NCI-H524 (cell line): Measurements from ENCODE around the gene ABCF3.
"Not testable (repeated sequence)": the region's sequence is repeated elsewhere in the genome, so short reads cannot be mapped to it uniquely, and the experiment has no call there.

Experiments used
- DNase-seq, 2 experiments: peaks; one replicate each; lab custom pipeline; 2025; lab: John Stamatoyannopoulos, UW

Gene ABCF3, protein sequence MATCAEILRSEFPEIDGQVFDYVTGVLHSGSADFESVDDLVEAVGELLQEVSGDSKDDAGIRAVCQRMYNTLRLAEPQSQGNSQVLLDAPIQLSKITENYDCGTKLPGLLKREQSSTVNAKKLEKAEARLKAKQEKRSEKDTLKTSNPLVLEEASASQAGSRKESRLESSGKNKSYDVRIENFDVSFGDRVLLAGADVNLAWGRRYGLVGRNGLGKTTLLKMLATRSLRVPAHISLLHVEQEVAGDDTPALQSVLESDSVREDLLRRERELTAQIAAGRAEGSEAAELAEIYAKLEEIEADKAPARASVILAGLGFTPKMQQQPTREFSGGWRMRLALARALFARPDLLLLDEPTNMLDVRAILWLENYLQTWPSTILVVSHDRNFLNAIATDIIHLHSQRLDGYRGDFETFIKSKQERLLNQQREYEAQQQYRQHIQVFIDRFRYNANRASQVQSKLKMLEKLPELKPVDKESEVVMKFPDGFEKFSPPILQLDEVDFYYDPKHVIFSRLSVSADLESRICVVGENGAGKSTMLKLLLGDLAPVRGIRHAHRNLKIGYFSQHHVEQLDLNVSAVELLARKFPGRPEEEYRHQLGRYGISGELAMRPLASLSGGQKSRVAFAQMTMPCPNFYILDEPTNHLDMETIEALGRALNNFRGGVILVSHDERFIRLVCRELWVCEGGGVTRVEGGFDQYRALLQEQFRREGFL

DNA sequence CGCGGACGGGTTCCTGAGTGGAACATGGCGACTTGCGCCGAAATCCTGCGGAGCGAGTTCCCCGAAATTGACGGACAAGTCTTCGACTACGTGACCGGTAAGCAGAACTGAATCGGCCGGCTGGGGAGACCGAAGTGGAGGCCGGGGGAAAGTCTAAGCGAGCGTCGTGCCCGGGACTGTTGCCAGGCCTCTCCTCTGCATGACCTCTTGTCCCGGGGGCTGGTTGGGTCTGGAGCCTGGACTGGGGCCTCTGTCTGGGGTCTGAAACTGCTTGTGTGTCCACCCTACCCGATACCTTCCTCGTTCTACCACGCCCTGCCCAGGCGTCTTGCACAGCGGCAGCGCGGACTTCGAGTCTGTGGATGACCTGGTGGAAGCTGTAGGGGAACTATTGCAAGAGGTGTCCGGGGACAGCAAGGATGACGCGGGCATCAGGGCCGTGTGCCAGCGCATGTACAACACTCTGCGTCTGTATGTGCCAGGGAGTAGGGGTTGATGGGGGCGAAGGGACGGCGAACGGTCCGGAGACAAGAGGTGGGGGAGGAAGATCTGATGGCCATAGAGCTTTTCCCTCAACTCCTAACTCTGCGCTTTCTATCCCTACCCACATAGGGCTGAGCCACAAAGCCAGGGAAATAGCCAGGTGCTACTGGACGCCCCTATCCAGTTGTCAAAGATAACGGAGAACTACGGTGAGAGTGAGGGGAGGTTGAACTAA is at the start of gene ABCF3:
Gene ABCF3 (plus strand): TSS at position 16 of the 718 bp plus-strand sequence. CDS start 9 bp downstream, at position 25.
- DNase-seq, result no peak

DNA sequence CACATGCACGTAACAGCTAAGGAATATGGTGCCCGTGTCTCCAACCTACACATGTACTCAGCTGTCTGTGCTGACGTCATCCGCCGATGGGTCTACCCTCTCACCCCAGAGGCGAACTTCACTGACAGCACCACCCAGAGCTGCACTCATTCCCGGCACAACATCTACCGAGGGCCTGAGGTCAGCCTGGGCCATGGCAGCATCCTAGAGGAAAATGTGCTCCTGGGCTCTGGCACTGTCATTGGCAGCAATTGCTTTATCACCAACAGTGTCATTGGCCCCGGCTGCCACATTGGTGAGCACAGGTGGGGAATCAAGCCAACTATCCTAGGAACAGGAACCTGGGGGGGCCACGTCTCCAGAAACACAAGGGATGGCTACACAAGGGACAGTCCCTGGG is 45.6 kb upstream of the ABCF3 start:
- no peak for DNase-seq

DNA sequence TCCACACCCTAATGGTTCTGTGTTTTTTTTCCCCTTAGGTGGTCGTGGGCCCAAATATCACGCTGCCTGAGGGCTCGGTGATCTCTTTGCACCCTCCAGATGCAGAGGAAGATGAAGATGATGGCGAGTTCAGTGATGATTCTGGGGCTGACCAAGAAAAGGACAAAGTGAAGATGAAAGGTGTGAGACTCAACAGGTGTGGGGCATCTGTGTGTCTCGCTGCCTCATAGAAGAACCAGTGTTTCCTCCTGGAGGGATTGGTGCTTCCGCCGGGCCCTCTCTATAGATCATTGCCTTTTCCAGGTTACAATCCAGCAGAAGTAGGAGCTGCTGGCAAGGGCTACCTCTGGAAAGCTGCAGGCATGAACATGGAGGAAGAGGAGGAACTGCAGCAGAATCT is 43.8 kb upstream of the ABCF3 start:
- no peak for DNase-seq

DNA sequence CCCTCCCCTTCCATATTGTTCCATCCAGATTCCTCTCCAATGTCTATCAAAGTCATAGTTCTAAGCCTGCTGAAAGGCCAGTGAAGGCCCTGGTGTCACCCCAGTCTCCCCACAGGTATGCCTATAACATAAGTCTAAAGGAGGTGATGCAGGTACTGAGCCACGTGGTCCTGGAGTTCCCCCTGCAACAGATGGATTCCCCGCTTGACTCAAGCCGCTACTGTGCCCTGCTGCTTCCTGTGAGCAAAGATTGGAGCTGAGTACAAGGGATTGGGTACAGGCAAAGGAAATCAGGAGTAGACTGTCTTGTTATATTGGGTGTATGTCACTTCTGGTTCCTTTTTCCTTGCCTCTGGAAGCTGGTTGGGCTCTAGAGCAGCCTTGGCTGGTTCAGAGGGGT is 42.7 kb upstream of the ABCF3 start:
- no peak for DNase-seq

DNA sequence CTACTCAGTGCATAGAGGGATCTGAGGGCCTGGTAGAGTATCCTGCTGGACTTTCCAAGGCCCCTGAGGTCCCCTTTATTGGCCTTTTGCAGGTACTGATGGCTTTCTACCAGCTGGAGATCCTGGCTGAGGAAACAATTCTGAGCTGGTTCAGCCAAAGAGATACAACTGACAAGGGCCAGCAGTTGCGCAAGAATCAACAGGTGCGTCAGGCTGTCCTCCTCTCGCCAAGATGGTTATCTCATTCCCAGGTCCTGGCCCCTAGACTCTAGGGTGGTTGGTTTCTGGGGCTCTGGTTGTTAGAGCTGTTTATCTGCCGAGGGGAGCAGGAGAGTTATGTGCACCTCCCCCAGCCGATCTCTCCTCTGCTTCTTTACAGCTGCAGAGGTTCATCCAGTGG is 41.5 kb upstream of the ABCF3 start:
- no peak for DNase-seq

DNA sequence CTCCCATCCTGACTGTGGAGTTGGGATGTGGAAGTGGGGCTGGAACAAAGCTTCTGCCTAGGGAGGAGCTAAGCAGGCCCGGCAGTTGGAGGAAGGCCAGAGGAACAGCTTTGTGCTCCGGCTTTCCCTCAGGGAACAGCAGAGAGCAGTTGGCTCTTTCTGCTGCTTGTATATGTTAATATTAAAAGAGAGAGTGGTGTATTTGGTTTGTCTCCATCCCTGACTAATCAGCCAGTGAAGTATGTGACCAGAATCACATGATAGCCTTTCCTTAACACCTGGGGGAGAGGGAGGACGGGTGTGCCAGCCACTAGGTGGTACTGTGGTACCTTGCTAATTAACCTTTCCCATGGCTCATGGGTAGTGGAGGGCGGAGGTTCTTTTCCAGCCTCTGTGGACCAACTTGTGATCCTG is 40.9 kb upstream of the ABCF3 start:
- peak; percentile 57 to 74 for DNase-seq

DNA sequence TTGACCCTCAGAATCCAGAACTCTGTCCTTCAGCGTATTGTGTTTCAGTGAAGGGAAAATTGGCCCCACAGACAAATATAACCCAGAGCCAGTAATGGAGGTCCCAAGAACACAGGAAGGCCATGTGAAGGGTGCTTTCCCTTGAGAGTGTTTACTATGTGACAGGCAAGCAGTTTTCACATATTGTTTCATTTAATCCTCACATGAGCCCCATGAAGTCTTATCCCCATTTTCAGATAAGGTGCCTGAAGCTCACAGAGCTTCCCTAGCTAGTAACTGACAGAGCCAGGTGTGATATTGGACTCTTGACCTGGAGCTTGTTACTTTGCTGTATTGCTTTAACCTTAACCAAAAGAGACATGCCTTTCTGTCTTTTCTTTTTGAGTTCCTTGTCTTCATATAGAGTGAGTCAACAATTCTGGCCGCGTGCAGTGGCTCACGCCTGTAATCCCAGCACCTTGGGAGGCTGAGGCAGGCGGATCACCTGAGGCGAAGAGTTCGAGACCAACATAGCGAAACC is 40.2 kb upstream of the ABCF3 start:
- DNase-seq, result no peak

DNA sequence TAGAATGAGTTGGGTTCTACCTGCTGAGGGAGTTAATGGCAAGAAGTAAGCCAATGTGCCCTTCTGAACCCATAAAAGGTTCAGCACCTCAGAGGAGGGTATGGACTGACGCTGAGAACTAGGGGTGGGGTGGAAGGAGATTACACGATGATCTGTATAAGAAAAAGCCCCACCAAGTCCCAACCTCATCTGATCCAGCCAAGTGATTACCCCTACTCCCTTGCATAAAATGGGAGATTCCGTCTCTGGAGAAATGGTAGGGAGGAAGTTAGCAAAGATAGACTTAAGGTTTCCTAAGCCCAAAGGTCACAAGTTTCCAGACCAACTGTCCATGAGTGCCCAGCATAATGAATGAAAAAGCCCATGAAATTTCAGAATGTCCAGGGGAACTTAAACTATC is 37.9 kb upstream of the ABCF3 start:
- no peak for DNase-seq

DNA sequence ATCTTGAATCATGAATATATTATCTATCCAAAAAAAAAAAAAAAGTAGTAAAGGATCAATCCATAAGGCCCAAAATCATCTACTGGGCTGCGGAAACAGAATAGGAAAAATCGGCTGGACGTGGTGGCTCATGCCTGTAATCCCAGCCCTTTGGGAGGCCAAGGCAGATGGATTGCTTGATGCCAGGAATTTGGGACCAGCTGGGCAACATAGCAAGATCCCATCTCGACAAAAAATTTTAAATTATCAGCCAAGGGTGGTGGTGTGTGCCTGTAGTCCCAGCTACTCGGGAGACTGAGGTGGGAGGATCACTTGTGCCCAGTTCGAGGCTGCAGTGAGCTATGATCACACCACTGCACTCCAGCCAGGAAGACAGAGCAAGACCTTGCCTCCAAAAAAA is 36.9 kb upstream of the ABCF3 start:
- DNase-seq, result no peak

DNA sequence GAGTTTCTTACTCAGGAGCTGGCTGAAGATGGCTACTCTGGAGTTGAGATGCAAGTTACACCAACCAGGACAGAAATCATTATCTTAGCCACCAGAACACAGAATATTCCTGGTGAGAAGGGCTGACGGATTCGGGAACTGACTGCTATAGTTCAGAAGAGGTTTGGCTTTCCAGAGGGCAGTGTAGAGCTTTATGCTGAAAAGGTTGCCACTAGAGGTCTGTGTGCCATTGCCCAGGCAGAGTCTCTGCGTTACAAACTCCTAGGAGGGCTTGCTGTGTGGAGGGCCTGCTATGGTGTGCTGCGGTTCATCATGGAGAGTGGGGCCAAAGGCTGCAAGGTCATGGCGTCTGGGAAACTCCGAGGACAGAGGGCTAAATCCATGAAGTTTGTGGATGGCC is 36.2 kb upstream of the ABCF3 start:
- DNase-seq, result peak in 1 of 2 experiments; percentile 64

DNA sequence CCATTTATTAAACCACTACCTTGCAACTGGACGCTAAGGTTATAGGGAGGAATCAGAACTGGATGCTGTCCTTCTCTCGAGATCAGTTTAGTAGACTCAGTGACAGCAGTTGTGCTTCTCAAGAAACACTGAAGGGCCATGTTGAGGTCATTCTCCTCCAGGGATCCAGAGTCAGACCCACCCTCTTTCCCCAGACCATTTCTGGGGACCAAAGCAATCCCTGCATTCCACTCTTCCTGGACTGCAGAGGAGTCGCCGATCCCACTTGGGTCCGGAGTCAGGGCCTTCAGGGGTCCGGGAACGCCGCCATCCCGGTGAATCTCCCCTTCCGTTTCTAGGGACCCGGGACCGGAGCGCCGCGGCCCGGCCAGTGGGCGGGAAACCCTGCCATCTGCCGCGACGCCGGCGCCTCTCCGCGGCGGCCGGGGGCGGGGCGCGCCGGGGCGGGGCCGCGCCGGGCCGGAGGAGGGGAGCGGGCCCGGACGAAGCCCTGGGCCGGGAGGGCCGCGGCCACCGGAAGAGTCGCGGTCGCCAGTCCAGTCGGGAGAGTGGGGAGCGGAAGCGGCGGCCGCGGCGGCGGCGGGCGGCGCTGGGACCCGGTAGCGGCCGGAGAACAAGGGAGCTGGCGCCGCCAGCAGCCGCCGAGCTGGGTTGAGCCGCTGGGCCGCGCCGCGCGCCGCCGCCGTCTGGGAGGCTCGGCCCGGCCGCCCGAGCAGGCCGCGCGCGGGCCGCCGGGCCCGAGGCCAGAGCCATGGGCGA is 30.9 kb upstream of the ABCF3 start, which contains the start of gene DVL3:
Gene DVL3 (plus strand): TSS at position 493 of the 759 bp plus-strand sequence. CDS start 259 bp downstream, at position 752.
- DNase-seq, result peak; percentile 55 to 75

DNA sequence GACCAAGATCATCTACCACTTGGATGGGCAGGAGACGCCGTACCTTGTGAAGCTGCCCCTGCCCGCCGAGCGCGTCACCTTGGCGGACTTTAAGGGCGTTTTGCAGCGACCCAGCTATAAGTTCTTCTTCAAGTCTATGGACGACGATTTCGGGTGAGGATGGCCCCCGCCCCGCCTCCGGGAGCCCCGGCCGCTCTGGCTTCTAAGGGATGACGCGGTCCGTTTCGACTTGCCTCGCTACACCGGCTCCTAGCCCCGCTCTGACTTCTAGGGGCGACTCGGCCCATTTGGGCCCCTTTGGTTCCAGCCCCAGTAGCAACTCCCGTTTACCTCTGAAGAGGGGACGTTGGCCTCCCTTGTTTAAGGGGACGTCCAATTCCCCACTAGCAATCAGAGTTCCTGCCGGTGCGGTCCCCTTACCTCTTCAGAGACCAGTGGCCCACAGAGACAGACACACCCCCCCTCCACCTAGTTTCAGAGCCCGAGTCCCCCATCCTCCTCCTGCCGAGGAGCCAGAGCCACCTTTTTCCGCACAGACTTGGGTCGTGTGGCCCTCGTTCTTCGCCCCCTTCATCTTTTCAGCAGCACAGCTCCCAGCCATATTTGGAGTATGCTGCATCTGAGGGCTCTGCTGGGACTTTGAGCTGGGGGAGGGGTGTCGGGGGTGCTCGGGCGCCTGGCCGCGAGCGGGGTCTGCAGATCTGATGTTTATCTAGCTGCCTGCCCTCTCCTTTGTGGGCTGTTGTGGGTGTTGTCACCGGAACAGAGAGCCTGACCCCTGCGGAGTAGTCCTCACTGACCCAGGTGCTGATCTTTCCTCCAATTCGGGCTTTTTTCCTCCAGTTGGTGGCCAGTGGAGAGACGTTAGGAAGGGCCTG is 30.1 kb upstream of the ABCF3 start:
- DNase-seq, result peak; percentile 39 to 56

DNA sequence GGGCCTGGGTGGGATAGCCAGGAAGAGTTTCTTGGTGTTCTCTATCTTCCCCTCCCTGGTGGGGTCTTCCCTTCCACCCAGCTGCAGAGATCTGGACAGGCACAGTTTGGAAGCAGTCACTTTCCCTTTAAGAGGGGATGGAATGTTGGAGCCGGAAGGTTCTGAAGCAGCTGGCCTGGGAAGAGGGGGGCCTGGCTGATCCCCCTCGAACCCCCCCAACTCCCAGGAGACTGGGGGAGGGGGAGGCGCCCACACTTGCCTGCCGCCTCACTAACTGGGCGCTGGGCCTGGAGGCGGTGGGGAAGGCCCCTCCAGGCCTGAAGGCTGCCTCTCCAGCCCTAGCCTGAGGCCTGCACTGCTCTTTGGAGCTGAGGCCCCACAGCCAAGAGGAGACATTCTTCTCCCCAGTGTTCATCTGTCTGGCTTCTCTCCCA is 29.5 kb upstream of the ABCF3 start:
- DNase-seq, result peak; percentile 41 to 83

DNA sequence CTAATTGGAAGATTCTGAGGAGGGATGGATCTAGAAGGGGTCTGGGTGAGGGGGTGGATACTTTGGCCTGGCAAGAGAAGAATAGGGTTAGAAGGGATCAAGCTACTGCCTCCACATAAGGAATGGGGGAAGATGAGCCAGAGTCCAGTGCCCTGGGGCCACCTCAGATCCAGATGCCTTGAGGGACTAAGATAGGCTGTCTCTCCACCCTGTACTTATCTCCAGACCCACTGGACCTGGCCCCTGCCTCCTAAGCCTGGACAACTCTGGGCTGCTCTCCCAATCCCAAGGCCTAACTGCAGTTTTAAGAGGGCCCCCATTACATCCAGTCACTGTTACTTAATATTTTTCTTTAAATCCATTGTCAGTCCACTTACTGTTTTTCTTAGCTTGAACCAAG is 28.8 kb upstream of the ABCF3 start:
- DNase-seq, result no peak

DNA sequence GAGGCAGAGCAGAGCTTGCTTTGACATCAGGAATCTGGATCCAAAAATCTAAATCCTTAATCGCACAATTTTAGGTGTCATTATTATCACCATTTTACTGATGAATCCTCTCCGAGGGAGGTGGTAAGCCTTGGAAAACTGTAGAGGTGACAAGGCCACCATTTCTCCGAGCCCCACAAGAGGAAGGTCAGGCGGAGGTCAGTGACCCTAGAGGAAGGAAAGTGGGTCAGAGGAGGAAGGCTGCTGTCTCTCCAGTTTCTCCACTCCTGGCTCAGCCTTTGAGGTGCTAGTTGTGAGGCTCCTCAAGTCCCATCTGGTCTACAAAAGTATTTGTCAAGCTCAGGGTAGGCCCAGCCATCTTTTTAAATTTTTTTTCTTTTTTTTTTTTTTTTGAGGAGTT is 27.6 kb upstream of the ABCF3 start:
- no peak for DNase-seq

DNA sequence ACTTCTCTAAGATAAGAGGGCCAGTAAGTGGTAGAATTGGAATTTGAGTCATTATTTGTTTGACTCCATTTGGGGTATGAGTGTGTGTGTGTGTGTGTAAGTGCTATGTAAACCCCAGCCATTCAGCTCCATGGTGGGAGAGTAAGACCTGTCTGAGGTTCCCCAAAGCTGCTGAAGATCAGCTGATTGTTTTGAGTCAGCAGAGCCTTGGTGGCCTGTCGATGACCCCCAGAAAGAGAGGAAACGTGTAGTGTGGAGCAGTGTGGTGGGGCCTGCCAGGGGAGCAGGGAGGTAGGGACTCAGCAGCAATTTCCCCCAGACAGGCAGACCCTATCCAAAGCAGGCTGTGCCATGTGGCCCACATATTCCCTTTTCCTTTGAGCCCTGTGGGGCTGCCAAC is 25.5 kb upstream of the ABCF3 start:
- DNase-seq, result no peak

DNA sequence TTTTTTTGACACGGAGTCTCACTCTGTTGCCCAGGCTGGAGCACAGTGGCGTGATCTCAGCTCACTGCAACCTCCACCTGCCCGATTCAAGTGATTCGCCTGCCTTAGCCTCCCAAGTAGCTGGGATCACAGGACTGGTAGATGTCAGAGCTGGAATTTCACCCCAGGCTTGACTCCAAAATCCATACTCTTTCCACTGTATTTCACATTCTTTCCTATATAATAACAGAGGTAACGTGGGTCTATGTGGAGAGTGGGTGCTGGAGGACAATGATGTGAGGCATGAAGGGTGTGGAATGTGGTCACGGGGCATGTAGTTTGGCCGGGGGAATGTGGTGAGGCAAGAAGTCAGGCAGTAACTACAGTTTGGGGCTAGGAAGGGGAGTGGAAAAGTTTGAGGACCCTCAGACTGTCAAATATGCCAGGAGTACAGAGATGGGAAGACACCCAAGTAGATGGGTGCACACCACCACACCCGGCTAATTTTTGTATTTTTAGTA is 23.4 kb upstream of the ABCF3 start:
- not testable (repeated sequence) for DNase-seq

DNA sequence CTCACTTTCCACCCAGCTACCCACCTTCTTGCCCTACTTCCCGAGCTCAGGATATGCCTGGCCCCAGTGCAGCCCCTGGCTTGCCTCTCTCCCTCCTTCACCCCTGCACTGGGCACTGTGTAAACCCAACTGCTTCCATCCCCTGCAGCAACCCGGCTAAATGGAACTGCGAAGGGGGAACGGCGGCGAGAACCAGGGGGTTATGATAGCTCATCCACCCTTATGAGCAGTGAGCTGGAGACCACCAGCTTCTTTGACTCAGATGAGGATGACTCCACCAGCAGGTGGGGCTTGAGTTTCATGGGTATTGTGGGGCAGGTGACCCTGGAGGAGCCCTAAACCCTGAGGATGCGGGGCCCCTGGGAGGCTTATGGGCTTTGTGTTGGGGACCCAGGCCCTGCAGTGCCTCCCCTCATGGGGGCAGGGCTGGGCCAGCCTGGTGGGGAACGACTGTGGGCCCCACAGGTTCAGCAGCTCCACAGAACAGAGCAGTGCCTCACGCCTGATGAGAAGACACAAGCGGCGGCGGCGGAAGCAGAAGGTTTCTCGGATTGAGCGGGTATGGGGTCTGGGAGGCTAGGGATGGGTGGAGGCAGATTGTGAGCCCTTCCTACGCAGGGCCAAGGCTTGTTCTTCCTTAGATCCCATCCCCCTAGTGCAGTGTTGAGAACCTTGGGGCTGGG is 21.2 kb upstream of the ABCF3 start:
- DNase-seq, result no peak

DNA sequence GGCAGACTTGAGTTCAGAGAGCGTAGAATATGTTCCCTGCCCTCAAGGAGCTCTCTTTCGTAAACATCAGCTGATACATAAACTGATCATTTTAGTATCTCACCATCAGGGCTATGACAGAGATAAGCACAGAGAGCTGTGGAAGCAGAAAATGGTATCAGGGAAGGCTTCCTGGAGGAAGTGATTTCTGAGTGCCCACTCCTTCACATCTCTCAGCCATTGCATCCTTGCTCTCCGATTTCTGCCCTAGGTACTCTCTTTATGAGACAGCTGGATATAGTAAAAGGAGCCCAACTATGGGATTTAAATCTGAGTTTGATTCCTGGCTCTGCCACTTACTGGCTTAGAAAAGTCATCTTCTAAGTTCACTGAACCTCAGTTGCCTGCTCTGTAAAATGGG is 20.5 kb upstream of the ABCF3 start:
- no peak for DNase-seq

DNA sequence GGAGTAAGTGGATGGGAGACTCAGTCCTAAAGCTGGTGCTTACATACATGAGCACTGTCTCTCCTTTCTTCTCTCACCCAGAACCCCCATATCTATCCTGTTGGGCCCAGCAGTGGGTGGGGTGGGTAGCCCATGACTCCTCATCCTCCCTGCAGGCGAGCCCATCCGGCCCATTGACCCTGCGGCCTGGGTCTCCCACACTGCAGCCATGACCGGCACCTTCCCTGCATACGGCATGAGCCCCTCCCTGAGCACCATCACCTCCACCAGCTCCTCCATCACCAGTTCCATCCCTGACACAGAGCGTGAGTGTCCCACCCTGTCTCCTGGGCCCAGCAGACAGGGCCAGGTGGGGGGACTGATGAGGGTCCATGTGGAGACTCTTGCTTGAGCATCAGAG is 19.3 kb upstream of the ABCF3 start:
- no peak for DNase-seq
